BE2C (cell line): ENCODE data around the gene ADAT3.

Experiments
- DNase-seq: peaks from one replicate; pipeline ENCODE4 v3.0.0-alpha.2; 2020
- H3K27me3 ChIP-seq: fragments of 250-450 bp; sonication (Bioruptor Pico); 2 replicates; pipeline ENCODE4 v1.5.1; 2020; ENCODE audit warnings: mild to moderate bottlenecking
- H3K36me3 ChIP-seq: fragments of 250-450 bp; sonication (Bioruptor Pico); 2 replicates; pipeline ENCODE4 v1.5.1; 2020; ENCODE audit warnings: mild to moderate bottlenecking
- H3K4me1 ChIP-seq: fragments of 250-450 bp; sonication (Bioruptor Pico); 2 replicates; pipeline ENCODE4 v1.5.1; 2020
- H3K4me3 ChIP-seq: 2 replicates; pipeline ENCODE4 v1.5.1; 2011; ENCODE audit warnings: low read depth, low read length
- H3K9me3 ChIP-seq: fragments of 250-450 bp; sonication (Bioruptor Pico); 2 replicates; pipeline ENCODE4 v1.5.1; 2020
- TF ChIP-seq, protein P1 (sequence below): IDR thresholded peaks from 2 replicates; pipeline ENCODE4 v1.5.1; 2012; ENCODE audit warnings: mild to moderate bottlenecking, low read depth, low read length

Gene ADAT3

DNA sequence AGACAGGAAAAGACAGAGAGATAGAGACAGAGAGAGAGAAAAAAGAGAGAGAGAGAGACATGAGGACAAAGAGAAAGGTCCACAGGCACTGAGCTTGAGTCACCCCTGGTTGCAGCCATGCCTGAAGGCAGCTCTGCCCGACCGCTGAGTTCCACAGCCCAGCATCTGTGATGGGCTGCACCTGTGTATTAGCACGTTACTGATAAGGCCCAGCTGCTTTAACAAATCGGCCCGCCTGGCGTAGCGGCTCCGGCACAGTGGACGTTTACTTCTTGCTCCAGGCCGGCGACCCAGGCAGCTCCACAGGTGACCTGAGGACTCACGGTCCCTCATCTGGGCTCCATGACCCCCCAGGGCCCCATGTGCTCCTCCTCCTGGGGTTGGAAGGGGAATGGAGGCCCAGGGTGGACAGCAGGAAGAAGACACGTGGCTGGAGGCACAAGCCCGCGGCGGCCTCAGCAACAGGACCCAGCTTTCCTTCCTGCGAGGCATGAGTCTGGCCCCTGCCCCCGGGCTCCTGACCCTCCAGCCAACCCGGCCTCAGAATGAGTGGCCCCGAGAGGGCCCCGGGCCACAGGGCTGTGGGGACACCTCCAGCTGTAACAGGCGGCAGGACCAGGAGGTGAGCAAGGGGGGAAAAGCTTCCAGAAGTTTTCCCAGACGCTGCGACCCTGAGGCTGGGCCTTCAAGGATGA lies 31.9 kb downstream of the ADAT3 start:
- no peaks in the 10 kb centered on the region for H3K4me1 ChIP-seq
- TF ChIP-seq, protein P1, sequence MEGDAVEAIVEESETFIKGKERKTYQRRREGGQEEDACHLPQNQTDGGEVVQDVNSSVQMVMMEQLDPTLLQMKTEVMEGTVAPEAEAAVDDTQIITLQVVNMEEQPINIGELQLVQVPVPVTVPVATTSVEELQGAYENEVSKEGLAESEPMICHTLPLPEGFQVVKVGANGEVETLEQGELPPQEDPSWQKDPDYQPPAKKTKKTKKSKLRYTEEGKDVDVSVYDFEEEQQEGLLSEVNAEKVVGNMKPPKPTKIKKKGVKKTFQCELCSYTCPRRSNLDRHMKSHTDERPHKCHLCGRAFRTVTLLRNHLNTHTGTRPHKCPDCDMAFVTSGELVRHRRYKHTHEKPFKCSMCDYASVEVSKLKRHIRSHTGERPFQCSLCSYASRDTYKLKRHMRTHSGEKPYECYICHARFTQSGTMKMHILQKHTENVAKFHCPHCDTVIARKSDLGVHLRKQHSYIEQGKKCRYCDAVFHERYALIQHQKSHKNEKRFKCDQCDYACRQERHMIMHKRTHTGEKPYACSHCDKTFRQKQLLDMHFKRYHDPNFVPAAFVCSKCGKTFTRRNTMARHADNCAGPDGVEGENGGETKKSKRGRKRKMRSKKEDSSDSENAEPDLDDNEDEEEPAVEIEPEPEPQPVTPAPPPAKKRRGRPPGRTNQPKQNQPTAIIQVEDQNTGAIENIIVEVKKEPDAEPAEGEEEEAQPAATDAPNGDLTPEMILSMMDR = no peak

DNA sequence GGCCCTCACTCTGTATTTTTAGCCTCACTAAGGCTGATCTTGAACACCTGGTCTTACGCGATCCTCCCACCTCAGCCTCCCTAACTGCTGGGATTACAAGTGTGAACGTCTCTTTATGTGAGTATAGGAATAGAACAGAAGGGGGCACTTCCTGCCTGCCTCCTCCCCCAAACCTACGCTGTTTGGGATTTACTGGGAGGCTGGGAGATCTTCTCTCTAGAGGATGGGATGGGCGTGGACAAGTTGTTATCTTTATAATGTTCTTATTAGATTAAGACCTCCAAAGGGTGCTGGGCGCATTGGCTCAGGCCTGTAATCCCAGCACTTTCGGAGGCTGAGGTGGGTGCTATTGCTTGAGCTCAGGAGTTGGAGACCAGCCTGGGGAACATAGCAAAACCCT lies 32.9 kb downstream of the ADAT3 start:
- H3K36me3 ChIP-seq = no peaks in the 10 kb centered on the region
- TF ChIP-seq, protein P1 = no peak
- no peaks in the 10 kb centered on the region for H3K27me3 ChIP-seq
- DNase-seq = no peak
- H3K4me1 ChIP-seq = no peaks in the 10 kb centered on the region
- no peak overlapping the region for H3K4me3 ChIP-seq
- H3K9me3 ChIP-seq = no peaks in the 10 kb centered on the region

More for the DNA sequence above, 31.9 kb downstream of the ADAT3 start:
- H3K36me3 ChIP-seq = no peaks in the 10 kb centered on the region
- H3K27me3 ChIP-seq = no peaks in the 10 kb centered on the region
- H3K9me3 ChIP-seq = no peaks in the 10 kb centered on the region
- no peak overlapping the region for H3K4me3 ChIP-seq
- DNase-seq = no peak

DNA sequence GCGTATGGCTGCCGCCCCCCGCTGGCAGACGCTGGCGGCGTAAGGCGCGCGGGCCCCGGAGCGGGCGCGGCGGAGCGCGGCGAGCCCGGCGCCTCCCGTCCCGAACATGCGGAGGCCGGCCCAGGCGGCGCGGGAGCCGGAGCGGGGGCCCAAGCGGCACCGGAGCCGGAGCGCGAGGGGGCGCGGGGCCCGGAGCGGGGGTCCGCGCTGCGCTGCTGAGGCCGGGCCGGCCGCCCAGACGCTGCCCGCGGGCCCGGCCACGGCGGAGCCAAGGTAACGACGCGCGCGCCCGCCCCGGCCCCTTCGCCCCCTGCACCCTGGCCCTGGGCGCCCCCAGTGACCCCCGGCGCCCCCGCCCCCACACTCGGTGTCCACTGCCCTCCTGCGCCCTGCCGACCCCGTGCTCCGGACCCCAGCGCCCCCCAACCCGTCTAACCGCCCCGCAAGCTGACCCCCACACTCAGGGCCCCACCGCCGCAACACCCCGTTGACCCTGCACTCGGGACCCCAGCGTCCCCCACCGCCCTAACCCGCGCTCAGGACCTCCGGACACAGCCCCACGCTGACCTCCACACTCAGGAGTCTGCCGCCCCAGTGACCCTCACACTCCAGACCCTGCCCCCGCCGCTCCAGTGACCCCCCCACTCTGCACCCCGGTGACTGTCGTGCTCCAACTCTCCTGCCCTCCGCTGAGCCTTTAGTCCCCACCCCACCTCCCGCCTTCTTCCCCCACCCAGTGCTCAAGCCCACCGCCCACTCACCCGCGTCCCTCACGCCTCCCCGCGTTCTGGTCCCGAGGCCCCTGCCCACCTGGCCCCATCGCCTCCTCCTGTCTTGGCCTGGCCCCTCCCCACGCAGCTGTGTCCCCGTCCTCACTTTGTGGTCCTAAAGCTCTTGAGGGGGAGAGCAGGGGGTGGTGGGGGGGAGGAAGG lies 36.2 kb downstream of the ADAT3 start, which contains the start of gene CSNK1G2:
TSS of gene CSNK1G2 (plus strand) at position 27 of the 932 bp plus-strand sequence. CDS start 28,601 bp downstream, outside the sequence.
- Histone ChIP-seq H3K4me1 (0 out of 2 replicates have a peak, but pooled peaks cover 2% of the 10 kb centered on the region), H3K27me3 (no peaks in the 10 kb centered on the region), H3K4me3 (peak within 1 kb of the TSS; percentile 90), H3K9me3 (no peaks in the 10 kb centered on the region), H3K36me3 (no peaks in the 10 kb centered on the region; the same call in 1 of the 2 replicates)
- TF ChIP-seq, protein P1 = no peak
- no peak for DNase-seq

DNA sequence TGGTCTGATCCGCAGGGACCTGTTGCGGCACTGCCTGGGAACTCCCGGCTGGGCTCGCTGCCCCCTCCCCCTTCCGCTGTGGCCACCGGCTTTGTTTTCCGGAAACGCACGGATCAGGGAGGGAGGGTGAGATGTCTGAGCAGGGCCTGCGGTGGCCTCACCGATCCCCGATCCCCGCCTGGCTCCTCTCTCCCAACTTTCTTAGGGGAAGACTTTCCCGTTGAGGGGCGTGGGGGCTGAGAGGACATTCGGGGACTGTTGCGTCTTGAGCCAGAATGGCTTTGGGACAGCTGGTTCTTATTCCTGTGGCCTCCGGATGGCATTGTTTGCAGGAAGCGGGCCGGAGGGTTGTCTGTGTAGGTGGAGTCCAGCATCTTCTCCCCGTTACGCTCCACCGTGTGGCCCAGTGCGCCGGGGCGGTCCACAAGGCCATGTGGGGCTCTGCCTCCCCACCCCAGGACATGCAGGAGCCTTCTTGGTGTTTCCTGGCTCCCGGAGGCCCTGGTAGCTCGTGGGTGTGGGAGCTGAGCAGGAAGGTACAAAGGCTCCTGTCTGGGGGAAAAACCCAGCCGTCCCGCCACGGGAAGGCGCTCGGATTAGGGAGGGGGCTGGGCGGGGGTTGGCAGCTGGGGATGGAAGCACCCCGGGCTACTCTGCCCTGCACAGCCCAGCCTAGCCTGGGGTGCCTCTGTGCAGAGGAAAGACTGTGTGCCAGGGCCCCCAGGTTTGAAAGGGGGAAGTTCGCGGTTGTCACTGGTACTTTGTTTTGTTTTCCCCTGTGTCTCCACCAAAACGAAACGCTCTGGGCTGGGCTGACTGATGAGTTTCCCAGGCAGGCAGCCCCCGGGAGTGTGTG lies 37.1 kb downstream of the ADAT3 start:
- peak overlapping the region; percentile 90 for H3K4me3 ChIP-seq
- H3K27me3 ChIP-seq = no peaks in the 10 kb centered on the region
- peaks cover 5% of the 10 kb centered on the region; the same call in 1 of the 2 replicates for H3K36me3 ChIP-seq
- DNase-seq = peak; percentile 82
- H3K4me1 ChIP-seq = 0 out of 2 replicates have a peak, but pooled peaks cover 2% of the 10 kb centered on the region
- TF ChIP-seq, protein P1 = no peak
- no peaks in the 10 kb centered on the region for H3K9me3 ChIP-seq

DNA sequence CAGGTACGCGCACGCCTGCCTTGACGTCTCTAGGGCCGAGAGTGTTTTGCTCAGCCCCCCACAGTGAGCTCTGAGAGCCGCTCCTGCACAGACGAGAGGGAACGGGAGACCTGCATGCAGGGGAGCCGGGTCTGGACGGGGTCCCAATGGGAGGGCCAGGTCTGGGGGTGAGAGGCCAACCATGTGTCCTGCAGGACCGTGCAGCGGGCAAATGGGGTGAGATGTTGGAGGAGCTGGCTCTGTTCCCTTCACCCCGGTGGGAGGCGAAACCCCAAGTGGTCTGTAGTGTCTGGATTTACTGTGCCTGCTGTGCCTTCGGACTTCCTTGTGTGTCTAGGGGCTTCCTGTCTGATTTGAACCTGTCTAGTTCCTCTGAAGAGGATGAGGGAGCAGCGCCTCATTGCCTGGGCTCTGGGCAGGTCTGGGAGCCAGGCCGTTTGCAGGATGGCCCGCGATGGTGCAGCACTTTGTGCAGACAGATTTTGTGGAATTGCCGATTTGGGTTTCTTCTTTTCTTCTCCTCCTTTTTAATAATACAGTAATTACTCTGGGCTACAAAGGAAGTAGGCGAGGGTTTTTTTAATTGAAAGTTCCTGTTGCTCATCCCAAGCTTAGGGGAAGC lies 37.8 kb downstream of the ADAT3 start:
- Histone ChIP-seq H3K27me3 (no peaks in the 10 kb centered on the region), H3K36me3 (peaks cover 5% of the 10 kb centered on the region; the same call in 1 of the 2 replicates), H3K4me3 (peak overlapping the region; percentile 90), H3K4me1 (0 out of 2 replicates have a peak, but pooled peaks cover 2% of the 10 kb centered on the region), H3K9me3 (no peaks in the 10 kb centered on the region)
- no peak for DNase-seq
- TF ChIP-seq, protein P1 = no peak
